Measurements from ENCODE around the gene OAS3.

GRCh38 chr12:112945515-112945914 is 7.2 kb downstream of the OAS3 start:
- TF ChIP-seq CTCF (IDR thresholded peaks at IDR 0.05; ENCODE audit: borderline replicate concordance, extremely low read depth, low read length, poor library complexity, severe bottlenecking) (no peak), EZH2 (IDR thresholded peaks at IDR 0.05; ENCODE audit: borderline replicate concordance, low read depth, low read length, severe bottlenecking) (no peak)

Measured in DND-41 (cell line).